ENCODE measurements around the gene NFATC4.
"Not testable (repeated sequence)": the region's sequence is repeated elsewhere in the genome, so short reads cannot be mapped to it uniquely, and the experiment has no call there.

The NFATC4 gene

DNA sequence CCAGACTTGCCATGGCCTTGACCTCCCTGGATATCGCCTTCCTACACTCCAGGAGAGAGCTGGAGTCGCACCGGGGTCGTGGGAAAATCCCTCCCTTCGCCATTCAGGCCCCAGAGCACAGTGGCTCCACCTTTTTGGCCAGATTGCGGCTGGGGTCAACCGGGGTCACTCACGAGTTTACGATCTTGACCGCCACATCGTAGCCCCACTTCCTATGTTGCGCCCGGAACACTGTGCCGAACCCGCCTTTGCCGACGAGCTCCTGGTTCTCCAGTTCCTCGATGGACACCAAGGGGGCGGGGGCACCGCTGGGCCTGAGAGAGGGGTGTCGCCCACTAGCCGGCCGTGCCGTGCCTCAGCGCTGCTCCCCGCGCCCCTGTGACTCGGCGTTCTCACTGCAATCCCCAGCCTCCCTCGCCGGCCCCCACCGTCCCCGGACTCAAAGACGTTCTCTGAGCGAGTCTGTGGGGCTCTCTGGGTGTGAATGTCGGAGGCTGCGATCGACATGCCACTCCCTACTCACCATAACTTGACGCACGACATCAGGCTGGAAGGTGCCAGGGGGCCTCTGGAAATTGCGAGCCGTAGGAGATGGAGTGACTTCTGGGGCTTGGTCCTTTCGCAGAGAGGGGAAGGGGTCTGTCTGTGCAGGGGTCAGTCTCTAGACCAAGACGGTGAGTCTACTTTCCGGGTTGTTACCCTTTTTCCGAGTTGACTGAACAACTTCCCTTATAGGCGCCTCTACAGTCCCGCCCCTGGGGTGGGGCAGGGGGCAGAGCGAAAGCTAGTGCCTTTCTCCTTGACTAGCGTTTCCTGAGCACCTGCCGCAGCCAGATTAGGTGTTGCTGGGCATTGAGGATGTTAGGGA is 28.5 kb upstream of the NFATC4 start, which contains the start of gene RIPK3:
RIPK3 (minus strand) TSS at position 708 of the 868 bp plus-strand sequence; CDS start at position 543, 165 bp downstream.
- DNase-seq = peak; percentile 65

DNA sequence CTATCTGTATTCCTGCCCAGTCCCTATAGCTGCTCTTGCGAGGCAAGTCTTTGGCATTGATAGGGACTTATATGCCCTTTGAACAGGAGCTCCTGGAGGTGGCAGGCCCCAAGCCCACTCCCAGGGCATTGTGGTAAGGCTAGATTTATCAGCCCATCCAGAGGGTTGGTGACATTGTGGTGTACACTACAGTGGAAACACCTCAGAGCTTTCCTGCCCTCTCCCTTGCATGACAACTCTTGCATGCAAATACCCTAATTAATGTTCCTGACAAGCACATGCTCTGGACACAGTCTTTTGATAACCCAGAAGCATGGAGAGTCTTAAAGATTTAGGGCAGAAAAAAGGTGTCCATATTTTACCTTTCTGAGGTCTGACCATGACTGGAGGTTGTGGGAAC is 27.4 kb upstream of the NFATC4 start:
- no peak for DNase-seq

DNA sequence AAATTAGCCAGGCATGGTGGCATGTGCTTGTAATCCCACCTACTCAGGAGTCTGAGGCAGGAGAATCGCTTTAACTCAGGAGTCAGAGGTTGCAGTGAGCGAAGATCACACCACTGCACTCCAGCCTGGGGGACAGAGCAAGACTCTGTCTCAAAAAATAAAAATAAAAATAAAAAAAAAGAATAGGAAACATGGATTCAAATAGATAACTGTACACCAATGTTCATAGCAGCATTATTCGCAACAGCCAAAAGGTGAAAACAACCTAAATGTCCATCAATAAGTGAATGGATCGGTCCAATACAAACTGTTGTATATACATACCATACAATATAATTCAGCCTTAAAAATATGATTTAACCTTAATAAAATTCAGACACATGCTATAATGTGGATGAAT is 25.1 kb upstream of the NFATC4 start:
- DNase-seq = no peak

DNA sequence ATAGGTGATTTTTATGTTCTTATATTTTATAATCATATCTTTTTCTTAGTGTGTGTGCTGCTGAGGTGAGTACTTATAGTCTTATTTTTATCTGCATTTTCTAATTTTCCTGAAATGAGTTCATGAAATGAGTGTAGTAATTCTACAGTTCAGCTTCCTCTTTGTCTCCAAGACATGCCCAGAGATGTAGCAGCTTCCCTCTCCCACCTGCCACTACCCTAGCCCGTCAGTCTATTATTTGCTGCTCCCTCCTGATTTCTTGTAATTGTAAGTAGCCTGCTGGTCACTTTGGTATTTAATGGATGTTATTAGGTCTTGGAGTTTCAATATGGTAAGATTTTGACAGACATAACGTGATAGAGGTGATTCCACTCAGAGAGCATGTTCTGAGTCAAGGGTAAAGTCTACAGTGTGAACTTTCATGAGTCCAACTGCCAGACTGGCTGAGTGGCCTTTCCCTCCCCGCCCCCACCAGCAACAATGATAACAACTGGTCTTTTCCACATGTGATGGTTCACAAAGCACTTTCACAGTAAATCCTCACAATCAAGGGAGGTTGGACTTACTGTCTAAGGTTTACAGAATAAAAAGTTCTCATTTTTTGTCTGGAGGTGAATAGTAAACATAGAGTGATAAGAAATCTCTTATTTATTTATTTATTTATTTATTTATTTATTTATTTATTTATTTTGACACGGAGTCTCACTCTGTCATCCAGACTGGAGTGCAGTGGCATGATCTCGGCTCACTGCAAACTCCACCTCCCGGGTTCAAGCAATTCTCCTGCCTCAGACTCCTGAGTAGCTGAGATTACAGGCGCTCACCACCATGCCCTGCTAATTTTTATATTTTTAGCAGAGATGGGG is 24.0 kb upstream of the NFATC4 start:
- DNase-seq = no peak

GRCh38 chr14:24347134-24347533 is 20.9 kb upstream of the NFATC4 start:
- DNase-seq = no peak

DNA sequence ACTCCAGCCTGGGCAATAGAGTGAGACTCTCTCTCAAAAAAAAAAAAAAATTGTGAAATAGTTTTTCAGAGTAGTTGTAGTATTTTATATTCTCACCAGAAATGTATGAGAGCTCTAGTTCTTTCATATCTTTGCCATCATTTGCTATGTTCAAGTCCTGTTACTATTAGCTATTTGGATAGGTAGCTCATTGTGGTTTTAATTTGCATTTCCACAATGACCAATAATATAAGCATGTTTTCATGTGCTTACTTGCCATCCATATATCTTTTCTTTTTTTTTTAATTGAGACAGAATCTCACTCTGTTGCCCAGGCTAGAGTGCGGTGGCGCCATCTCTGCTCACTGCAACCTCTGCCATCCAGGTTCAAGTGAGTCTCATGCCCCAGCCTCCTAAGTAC is 19.8 kb upstream of the NFATC4 start:
- no peak for DNase-seq

DNA sequence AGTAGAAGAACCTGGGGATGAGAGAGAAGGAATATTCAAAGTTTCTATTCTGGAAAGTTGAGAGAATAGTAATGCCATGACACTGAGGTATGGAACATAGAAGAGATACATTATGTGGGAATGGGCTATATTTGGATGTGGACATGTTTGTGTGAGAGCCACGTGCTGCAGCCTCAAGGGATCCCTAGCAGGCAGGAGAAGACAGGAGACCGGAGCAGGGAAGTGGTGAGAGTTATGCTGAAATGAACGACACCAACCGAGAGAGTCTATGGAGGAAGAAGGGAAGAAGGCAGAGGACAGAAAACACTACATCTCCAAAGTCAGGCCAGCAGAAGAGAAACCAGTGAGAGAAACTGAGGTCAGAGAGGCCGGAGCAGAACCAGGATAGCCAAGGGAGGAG is 18.2 kb upstream of the NFATC4 start:
- DNase-seq = no peak

DNA sequence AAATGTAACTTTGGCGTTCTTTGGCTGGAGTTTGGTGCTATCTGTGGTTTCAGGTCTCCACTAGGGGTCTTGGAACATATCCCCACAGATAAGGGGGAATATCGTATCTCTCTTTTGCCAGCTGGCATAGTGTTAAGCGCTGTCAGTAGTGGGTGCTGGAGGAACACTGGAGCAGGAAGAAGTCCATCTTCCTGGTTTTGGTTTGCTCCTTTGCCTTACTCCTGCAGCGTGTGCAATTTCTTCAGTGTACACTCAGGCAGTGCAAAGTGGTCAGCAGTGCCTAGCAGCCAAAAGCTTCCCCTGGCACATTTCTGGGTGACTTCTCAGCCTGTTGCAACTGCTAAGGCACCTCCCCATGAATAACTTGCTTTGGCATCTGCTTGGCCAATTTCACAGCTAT is 16.5 kb upstream of the NFATC4 start:
- no peak for DNase-seq

- no peak for DNase-seq
These were observed 14.2 kb upstream of the NFATC4 start for GRCh38 chr14:24353559-24354481.

DNA sequence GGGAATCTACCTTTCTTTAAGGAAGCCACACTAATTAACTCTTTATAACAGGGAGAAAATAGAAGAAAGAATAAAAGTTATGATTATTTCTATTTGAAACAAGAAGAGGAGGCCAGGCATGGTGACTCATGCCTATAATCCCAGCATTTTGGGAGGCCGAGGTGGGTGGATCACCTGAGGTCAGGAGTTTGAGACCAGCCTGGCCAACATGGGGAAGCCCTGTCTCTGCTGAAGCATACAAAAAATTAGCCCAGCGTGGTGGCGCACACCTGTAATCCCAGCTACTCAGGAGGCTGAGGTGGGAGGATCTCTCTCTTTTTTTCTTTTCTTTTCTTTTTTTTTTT is 13.5 kb upstream of the NFATC4 start:
- DNase-seq = not testable (repeated sequence)

GRCh38 chr14:24355009-24355408 is 13.0 kb upstream of the NFATC4 start:
- no peak for DNase-seq

- DNase-seq = no peak
These were observed 11.8 kb upstream of the NFATC4 start for GRCh38 chr14:24356208-24356607.

- no peak for DNase-seq
These were observed 7.7 kb upstream of the NFATC4 start for GRCh38 chr14:24360281-24360680.

DNA sequence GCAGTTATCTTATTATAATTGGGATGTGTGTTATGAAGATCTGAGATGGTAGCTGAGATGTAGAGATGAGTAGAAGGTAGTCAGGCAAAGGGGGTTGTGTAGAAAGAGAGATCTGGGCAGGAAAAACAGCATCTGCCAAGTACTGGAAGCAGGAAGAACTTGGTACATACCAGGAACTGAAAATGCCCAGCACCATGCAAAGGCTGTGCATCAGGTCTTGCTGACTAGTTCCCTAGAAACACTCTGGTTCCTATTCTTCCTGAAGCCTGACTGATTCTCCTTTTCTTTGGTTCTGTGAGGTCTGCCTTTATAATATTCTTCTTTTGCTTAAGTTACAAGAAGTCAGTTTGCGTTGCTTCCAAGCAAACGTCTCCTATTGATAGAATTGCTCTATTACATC is 6.7 kb upstream of the NFATC4 start:
- DNase-seq = no peak

GRCh38 chr14:24362241-24362960 is 5.6 kb upstream of the NFATC4 start:
- DNase-seq = no peak

DNA sequence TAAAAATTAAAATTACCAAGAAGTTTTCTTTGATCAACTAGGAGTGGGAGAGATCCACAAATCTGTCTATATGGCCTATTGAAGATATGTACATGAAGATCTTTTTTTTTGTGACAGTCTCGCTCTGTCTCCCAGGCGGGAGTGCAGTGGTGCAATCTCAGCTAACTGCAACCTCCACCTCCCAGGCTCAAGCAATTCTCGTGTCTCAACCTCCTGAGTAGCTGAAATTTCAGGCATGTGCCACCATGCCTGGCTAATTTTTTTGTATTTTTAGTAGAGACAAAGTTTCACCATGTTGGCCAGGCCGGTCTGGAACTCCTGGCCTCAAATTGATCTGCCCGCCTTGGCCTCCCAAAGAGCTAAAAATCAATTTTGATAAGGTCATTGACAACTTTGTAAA is 4.6 kb upstream of the NFATC4 start:
- DNase-seq = no peak

- no peak for DNase-seq
These were observed 3.1 kb upstream of the NFATC4 start for GRCh38 chr14:24364841-24365240.

GRCh38 chr14:24365600-24366412 is 2.2 kb upstream of the NFATC4 start:
- DNase-seq = peak; percentile 35

- DNase-seq = no peak
These were observed 1.6 kb upstream of the NFATC4 start for GRCh38 chr14:24366413-24366720.

DNA sequence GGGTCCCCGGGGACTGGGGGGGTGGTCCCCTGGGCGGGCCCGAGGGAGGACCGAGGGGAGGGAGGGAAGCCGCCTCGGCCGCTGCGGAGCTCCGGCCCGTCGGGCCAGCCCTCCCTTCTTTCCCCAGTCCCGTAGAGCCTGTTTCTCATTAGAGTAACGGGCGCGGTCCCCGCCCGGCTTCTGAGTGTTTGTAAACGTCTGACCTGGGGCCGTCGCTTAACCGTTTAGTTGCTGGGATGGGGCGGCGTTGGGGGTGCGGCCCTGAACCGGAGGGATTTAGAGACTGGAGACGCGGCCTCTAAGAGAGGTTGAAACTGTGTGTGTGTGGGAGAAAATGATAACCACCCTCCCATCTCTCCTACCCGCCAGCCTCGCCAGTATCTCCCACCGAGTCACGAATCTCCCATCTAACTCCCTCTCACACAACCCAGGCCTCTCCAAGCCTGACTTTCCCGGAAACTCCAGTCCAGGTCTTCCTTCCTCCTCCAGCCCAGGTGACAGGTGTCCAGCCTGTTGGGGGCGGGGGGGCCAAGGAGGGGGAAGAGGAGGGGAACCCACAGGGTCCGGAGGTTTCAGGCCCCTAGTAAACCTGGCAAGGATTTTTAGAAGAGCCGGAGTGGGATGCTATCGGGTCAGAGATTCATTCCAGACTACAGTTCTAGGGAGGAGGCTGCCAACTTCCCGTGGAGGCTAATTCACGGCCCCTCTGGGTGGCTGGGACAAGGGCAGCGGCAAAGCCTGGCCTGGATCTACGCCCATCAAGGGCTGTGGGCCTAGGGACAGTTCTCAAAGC is 1.1 kb upstream of the NFATC4 start:
- DNase-seq = peak; percentile 4

- DNase-seq = no peak
These were observed 203 bp downstream of the NFATC4 start for GRCh38 chr14:24368212-24368561.

Measured in stimulated activated naive CD4-positive, alpha-beta T cell treated with Interleukin-2 at 50 U/mL for 16 hours (primary cell).